Hepatocyte (in vitro differentiated cells): Measurements from ENCODE around the gene ITPKC.

Experiments
- EZH2phosphoT487 ChIP-seq: fragments of 200-600 bp; sonication (generic); IDR thresholded peaks from one replicate; pipeline ENCODE4 v1.6.1; 2018; ENCODE audit warnings: antibody characterized with exemption, mild to moderate bottlenecking, low read depth, moderate library complexity; ENCODE audit not compliant: unreplicated experiment, severe bottlenecking
- TF ChIP-seq, protein P1 (sequence below): fragments of 200-600 bp; sonication (generic); IDR thresholded peaks from 2 replicates; pipeline ENCODE4 v1.5.1; 2016; ENCODE audit warnings: antibody characterized with exemption, mild to moderate bottlenecking; ENCODE audit not compliant: poor library complexity

DNA sequence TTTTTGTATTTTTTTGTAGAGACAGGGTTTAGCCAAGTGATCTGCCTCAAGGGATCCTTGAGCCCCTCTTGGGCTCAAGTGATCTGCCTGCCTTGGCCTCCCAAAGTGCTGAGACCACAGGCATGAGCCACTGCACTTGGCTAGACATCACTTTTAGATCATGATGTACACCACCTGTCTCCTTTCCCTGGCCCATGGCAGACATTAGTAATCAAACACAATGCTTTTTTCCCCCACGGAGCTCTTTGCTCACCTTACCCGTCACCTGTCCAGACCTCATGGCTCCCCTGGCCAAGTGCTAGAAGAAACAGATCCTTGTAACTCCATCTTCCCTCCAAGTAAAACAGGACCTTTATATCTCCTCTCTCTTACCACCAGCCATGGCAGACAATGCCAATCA lies 44.9 kb upstream of the ITPKC start:
- TF ChIP-seq, protein P1, sequence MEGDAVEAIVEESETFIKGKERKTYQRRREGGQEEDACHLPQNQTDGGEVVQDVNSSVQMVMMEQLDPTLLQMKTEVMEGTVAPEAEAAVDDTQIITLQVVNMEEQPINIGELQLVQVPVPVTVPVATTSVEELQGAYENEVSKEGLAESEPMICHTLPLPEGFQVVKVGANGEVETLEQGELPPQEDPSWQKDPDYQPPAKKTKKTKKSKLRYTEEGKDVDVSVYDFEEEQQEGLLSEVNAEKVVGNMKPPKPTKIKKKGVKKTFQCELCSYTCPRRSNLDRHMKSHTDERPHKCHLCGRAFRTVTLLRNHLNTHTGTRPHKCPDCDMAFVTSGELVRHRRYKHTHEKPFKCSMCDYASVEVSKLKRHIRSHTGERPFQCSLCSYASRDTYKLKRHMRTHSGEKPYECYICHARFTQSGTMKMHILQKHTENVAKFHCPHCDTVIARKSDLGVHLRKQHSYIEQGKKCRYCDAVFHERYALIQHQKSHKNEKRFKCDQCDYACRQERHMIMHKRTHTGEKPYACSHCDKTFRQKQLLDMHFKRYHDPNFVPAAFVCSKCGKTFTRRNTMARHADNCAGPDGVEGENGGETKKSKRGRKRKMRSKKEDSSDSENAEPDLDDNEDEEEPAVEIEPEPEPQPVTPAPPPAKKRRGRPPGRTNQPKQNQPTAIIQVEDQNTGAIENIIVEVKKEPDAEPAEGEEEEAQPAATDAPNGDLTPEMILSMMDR, result no peak
- no peak for TF ChIP-seq EZH2phosphoT487
